HEK293 (cell line): ENCODE measurements around the gene BICRA.

Source experiments
- CTCF ChIA-PET: fragments of 350-600 bp; formaldehyde crosslinking; extraction: SDS; loops from one replicate; lab custom pipeline; 2021; ENCODE audit warnings: antibody characterized with exemption; lab: Yijun Ruan, JAX
- POLR2A ChIA-PET: fragments of 300-600 bp; formaldehyde crosslinking; extraction: SDS; loops from one replicate; lab custom pipeline; 2020; ENCODE audit warnings: antibody characterized with exemption, inconsistent platforms; lab: Yijun Ruan, JAX
- H3K27ac ChIP-seq: fragments of 200-500 bp; sonication (Bioruptor generic); 2 replicates; pipeline ENCODE4 v1.5.1; 2014; ENCODE audit warnings: low read depth, low read length, control low read depth, inconsistent platforms; ENCODE audit errors: extremely low read depth
- H3K36me3 ChIP-seq, 2 experiments: fragments of 200-500 bp in 1 of 2; sonication (Bioruptor generic) in 1 of 2; 1 replicate in 1 of 2; 2 replicates in 1 of 2; pipeline ENCODE4 v1.5.1; 2014 to 2017; ENCODE audit warnings: inconsistent platforms in 2 of 2, low read length in 2 of 2; ENCODE audit not compliant: control insufficient read depth in 2 of 2, insufficient read depth in 1 of 2
- H3K4me1 ChIP-seq: fragments of 200-500 bp; sonication (Bioruptor generic); 2 replicates; pipeline ENCODE4 v1.5.1; 2014; ENCODE audit warnings: mild to moderate bottlenecking, low read length, inconsistent platforms; ENCODE audit not compliant: control insufficient read depth, insufficient read depth
- H3K4me3 ChIP-seq: 2 replicates; pipeline ENCODE4 v1.5.1; 2011; ENCODE audit warnings: low read depth, mild to moderate bottlenecking, control low read depth, low read length, moderate library complexity
- H3K9me3 ChIP-seq: fragments of 200-500 bp; sonication (Bioruptor generic); 2 replicates; pipeline ENCODE4 v1.5.1; 2014; ENCODE audit warnings: low read depth, low read length, inconsistent platforms; ENCODE audit not compliant: control insufficient read depth, insufficient read depth
- BCL6B ChIP-seq: fragments of 450-650 bp; formaldehyde crosslinking; IDR thresholded peaks from 2 replicates; pipeline ENCODE4 v1.5.1; 2017; ENCODE audit warnings: missing biosample characterization, missing genetic modification characterization
- GFI1B ChIP-seq: fragments of 450-650 bp; formaldehyde crosslinking; IDR thresholded peaks from 2 replicates; pipeline ENCODE4 v1.5.1; 2016; ENCODE audit warnings: missing biosample characterization, missing genetic modification characterization
- KLF16 ChIP-seq: fragments of 450-650 bp; formaldehyde crosslinking; IDR thresholded peaks from 2 replicates; pipeline ENCODE4 v1.5.1; 2017; ENCODE audit warnings: missing biosample characterization, missing genetic modification characterization
- KLF9 ChIP-seq: fragments of 450-650 bp; formaldehyde crosslinking; IDR thresholded peaks from 2 replicates; pipeline ENCODE4 v1.5.1; 2016; ENCODE audit warnings: missing biosample characterization, missing genetic modification characterization, low read depth
- PRDM2 ChIP-seq: fragments of 450-650 bp; formaldehyde crosslinking; IDR thresholded peaks from 2 replicates; pipeline ENCODE4 v1.5.1; 2016; ENCODE audit warnings: missing biosample characterization, missing genetic modification characterization, borderline replicate concordance
- YY2 ChIP-seq: fragments of 450-650 bp; formaldehyde crosslinking; IDR thresholded peaks from 2 replicates; pipeline ENCODE4 v1.5.1; 2016; ENCODE audit warnings: missing biosample characterization, missing genetic modification characterization
- ZBTB6 ChIP-seq: fragments of 450-650 bp; formaldehyde crosslinking; IDR thresholded peaks from 2 replicates; pipeline ENCODE4 v1.5.1; 2017; ENCODE audit warnings: missing biosample characterization, missing genetic modification characterization
- ZBTB8A ChIP-seq: fragments of 450-650 bp; formaldehyde crosslinking; IDR thresholded peaks from 2 replicates; pipeline ENCODE4 v1.5.1; 2016; ENCODE audit warnings: missing biosample characterization, missing genetic modification characterization
- ZFP69B ChIP-seq: fragments of 450-650 bp; formaldehyde crosslinking; IDR thresholded peaks from 2 replicates; pipeline ENCODE4 v1.5.1; 2016; ENCODE audit warnings: missing biosample characterization, missing genetic modification characterization
- ZNF10 ChIP-seq: fragments of 450-650 bp; formaldehyde crosslinking; IDR thresholded peaks from 2 replicates; pipeline ENCODE4 v1.5.1; 2017; ENCODE audit warnings: missing biosample characterization, missing genetic modification characterization
- ZNF121 ChIP-seq: fragments of 450-650 bp; formaldehyde crosslinking; IDR thresholded peaks from 2 replicates; pipeline ENCODE4 v1.5.1; 2016; ENCODE audit warnings: missing biosample characterization, missing genetic modification characterization
- ZNF140 ChIP-seq: fragments of 450-650 bp; formaldehyde crosslinking; IDR thresholded peaks from 2 replicates; pipeline ENCODE4 v1.5.1; 2016; ENCODE audit warnings: missing biosample characterization, missing genetic modification characterization
- ZNF175 ChIP-seq: fragments of 450-650 bp; formaldehyde crosslinking; IDR thresholded peaks from 2 replicates; pipeline ENCODE4 v1.5.1; 2016; ENCODE audit warnings: missing biosample characterization, missing genetic modification characterization
- ZNF239 ChIP-seq: fragments of 450-650 bp; formaldehyde crosslinking; IDR thresholded peaks from 2 replicates; pipeline ENCODE4 v1.5.1; 2016; ENCODE audit warnings: missing biosample characterization, missing genetic modification characterization
- ZNF24 ChIP-seq: fragments of 450-650 bp; formaldehyde crosslinking; IDR thresholded peaks from 2 replicates; pipeline ENCODE4 v1.5.1; 2016; ENCODE audit warnings: missing biosample characterization, missing genetic modification characterization
- ZNF394 ChIP-seq: fragments of 450-650 bp; formaldehyde crosslinking; IDR thresholded peaks from 2 replicates; pipeline ENCODE4 v1.5.1; 2016; ENCODE audit warnings: missing biosample characterization, missing genetic modification characterization, mild to moderate bottlenecking, moderate library complexity, borderline replicate concordance
- ZNF513 ChIP-seq: fragments of 450-650 bp; IDR thresholded peaks from 2 replicates; pipeline ENCODE4 v1.5.1; 2018; ENCODE audit warnings: missing biosample characterization, missing genetic modification characterization
- ZNF555 ChIP-seq: fragments of 450-650 bp; formaldehyde crosslinking; conservative IDR thresholded peaks from 2 replicates; pipeline ENCODE4 v1.5.1; 2017; ENCODE audit warnings: missing biosample characterization, mild to moderate bottlenecking, missing genetic modification characterization, inconsistent platforms
- ZNF561 ChIP-seq: fragments of 450-650 bp; IDR thresholded peaks from 2 replicates; pipeline ENCODE4 v1.5.1; 2018; ENCODE audit warnings: missing biosample characterization, missing genetic modification characterization, borderline replicate concordance
- ZNF629 ChIP-seq: fragments of 450-650 bp; formaldehyde crosslinking; IDR thresholded peaks from 2 replicates; pipeline ENCODE4 v1.5.1; 2017; ENCODE audit warnings: missing biosample characterization, missing genetic modification characterization
- ZNF677 ChIP-seq: fragments of 450-650 bp; IDR thresholded peaks from 2 replicates; pipeline ENCODE4 v1.5.0; 2018; ENCODE audit warnings: missing biosample characterization, mild to moderate bottlenecking, missing genetic modification characterization, moderate library complexity
- ZNF707 ChIP-seq: fragments of 450-650 bp; formaldehyde crosslinking; IDR thresholded peaks from 2 replicates; pipeline ENCODE4 v1.5.1; 2016; ENCODE audit warnings: missing biosample characterization, missing genetic modification characterization
- ZNF776 ChIP-seq: fragments of 450-650 bp; formaldehyde crosslinking; IDR thresholded peaks from 2 replicates; pipeline ENCODE4 v1.5.0; 2017; ENCODE audit warnings: missing biosample characterization, missing genetic modification characterization, borderline replicate concordance
- ZNF777 ChIP-seq: fragments of 450-650 bp; formaldehyde crosslinking; IDR thresholded peaks from 2 replicates; pipeline ENCODE4 v1.5.1; 2017; ENCODE audit warnings: missing biosample characterization, missing genetic modification characterization, borderline replicate concordance
- ZSCAN30 ChIP-seq: fragments of 450-650 bp; IDR thresholded peaks from 2 replicates; pipeline ENCODE4 v1.5.1; 2018; ENCODE audit warnings: missing biosample characterization, mild to moderate bottlenecking, missing genetic modification characterization, moderate library complexity

BICRA gene

GRCh38 chr19:47725759-47726401 lies 116.9 kb downstream of the BICRA start:
- Histone ChIP-seq H3K4me1 (peaks cover 6% of the 10 kb centered on the region), H3K4me3 (no peak overlapping the region), H3K27ac (no peak overlapping the region), H3K36me3 (no peaks in the 10 kb centered on the region), H3K9me3 (no peaks in the 10 kb centered on the region)
- CTCF ChIA-PET: interaction anchor here (1.0 to 3.5 kb wide), 2 partner anchors 17 to 19 kb away, joined by 7 to 12 read pairs; no protein-coding TSS in a partner anchor
- TF ChIP-seq ZNF24 (tag by site-specific recombination): no peak
- no peak for TF ChIP-seq ZNF777 (tag by site-specific recombination)
- no peak for TF ChIP-seq ZFP69B (tag by site-specific recombination)
- POLR2A ChIA-PET: no interaction called here

- no peak overlapping the region for H3K4me3 ChIP-seq
- no peaks in the 10 kb centered on the region for H3K9me3 ChIP-seq
- no peak overlapping the region for H3K27ac ChIP-seq
- no peaks in the 10 kb centered on the region for H3K36me3 ChIP-seq
- POLR2A ChIA-PET: interaction anchor here (1.1 kb wide), 1 partner anchor 19 kb away, joined by 5 read pairs; the partner anchor contains the start of gene NOP53
- H3K4me1 ChIP-seq: peaks cover 6% of the 10 kb centered on the region
- CTCF ChIA-PET: interaction anchor here (1.0 kb wide), 1 partner anchor 18 kb away, joined by 7 read pairs; no protein-coding TSS in a partner anchor
- TF ChIP-seq ZNF239 (0 out of 2 replicates have a peak, but pooled peaks have one; percentile 11), ZNF707 (tag by site-specific recombination) (no peak), BCL6B (tag by site-specific recombination) (no peak), ZBTB8A (no peak), GFI1B (tag by site-specific recombination) (no peak), ZNF677 (tag by site-specific recombination) (no peak), ZNF121 (tag by site-specific recombination) (peak; percentile 80), ZNF175 (no peak), ZNF629 (tag by site-specific recombination) (no peak), ZNF24 (tag by site-specific recombination) (no peak), ZNF555 (tag by site-specific recombination) (no peak), ZNF10 (tag by site-specific recombination) (no peak), ZNF140 (tag by site-specific recombination) (no peak), ZBTB6 (tag by site-specific recombination) (no peak), ZNF561 (tag by site-specific recombination) (no peak), ZNF394 (tag by site-specific recombination) (no peak), KLF16 (tag by site-specific recombination) (no peak), ZSCAN30 (no peak), PRDM2 (no peak), ZNF776 (tag by site-specific recombination) (no peak), KLF9 (no peak), ZNF513 (tag by site-specific recombination) (peak; percentile 87), YY2 (tag by site-specific recombination) (no peak)
Measured at GRCh38 chr19:47726467-47726866, 117.5 kb downstream of the BICRA start.
